Measurements from ENCODE around the gene CFD.

- no peak for TF ChIP-seq EZH2 (IDR thresholded peaks at IDR 0.05; ENCODE audit: borderline replicate concordance, low read length)
- no peak for TF ChIP-seq CTCF (conservative IDR thresholded peaks at IDR 0.05 in 1 of 2, IDR thresholded peaks at IDR 0.05 in 1 of 2; ENCODE audit: extremely low read depth in 1 of 2, insufficient read depth in 1 of 2, low read depth in 1 of 2, low read length in 2 of 2)
These were observed 47.3 kb upstream of the CFD start for GRCh38 chr19:812049-812746.

All from mammary epithelial cell (primary cell).